ENCODE data around the gene NACC1.
"Not testable (repeated sequence)": the region's sequence is repeated elsewhere in the genome, so short reads cannot be mapped to it uniquely, and the experiment has no call there.

NACC1 gene

GRCh38 chr19:13149173-13149627 lies 31.1 kb downstream of the NACC1 start:
- DNase-seq = not testable (repeated sequence)

DNA sequence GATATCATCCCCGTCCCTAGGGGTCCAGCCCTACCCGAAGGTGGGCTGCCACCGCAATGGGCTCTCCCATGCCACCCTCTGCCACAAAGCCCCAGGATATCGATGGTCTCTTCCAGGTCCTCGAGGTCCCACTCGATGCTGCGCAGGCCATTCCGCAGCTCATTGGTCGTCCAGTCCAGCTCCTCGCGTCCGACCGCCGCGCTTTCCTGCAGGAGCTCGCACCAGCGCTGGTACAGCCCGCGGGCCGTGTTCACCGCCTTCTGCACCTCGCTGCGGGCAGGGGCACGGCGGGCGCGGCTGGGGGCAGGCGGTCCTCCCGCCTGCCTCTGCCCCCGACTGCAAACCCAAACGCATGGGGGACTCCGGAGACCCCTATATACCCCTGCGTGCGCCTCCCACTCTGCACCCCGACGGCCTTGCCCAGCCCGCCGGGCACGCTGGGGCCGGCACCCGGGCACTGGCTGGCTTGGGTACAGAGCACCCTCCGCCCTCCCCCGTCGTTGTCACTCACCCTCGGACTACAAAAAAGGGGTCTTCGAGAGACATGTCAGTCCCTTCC lies 31.6 kb downstream of the NACC1 start:
- DNase-seq = peak in 1 of 2 donors; percentile 23

DNA sequence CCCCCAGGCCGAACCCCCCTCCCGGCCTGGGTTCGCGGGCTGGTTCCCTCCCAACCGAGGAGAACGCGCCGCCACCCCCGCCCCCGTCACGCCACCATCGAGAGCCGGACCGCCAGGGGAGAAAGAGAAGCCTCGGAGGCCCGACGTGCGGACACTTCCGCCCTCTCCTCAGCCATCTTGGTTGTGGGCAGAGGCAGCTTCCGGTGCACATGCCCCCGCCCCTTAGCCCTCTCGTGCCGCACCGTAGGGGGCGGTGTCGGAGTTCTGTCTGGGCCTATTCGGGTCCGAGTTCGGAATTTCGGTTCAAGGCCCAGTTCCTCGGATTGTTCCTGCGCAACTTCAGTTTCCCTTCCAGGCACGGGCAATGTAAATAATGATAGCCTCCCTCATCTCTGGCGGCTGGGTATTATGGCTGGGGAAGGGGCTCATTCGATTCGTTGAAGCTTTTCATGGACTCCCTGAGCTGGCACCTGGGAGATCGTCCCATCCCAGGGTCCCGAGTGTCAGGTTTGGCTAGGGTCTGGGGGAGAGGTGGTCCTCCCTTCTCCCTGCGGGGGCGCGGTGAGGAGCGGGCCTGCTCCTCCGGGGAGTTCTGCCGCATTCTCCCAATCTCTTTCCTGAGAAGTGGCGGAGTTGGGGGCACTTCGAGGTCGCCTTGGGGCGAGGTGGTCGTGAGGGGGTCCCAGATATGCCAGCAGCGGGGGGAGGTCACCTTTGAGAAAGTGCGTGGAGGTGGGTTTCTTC lies 32.3 kb downstream of the NACC1 start, which contains the start of the genes IER2 and STX10:
IER2 (plus strand) TSS at position 225 of the 744 bp plus-strand sequence. CDS start 2,776 bp downstream, outside the sequence.
STX10 (minus strand) TSS at position 189 of the 744 bp plus-strand sequence. CDS start 202 bp downstream, outside the sequence.
- peak; percentile 91 to 92 for DNase-seq

- no peak for DNase-seq
These were observed 33.0 kb downstream of the NACC1 start for GRCh38 chr19:13150931-13151604.

DNA sequence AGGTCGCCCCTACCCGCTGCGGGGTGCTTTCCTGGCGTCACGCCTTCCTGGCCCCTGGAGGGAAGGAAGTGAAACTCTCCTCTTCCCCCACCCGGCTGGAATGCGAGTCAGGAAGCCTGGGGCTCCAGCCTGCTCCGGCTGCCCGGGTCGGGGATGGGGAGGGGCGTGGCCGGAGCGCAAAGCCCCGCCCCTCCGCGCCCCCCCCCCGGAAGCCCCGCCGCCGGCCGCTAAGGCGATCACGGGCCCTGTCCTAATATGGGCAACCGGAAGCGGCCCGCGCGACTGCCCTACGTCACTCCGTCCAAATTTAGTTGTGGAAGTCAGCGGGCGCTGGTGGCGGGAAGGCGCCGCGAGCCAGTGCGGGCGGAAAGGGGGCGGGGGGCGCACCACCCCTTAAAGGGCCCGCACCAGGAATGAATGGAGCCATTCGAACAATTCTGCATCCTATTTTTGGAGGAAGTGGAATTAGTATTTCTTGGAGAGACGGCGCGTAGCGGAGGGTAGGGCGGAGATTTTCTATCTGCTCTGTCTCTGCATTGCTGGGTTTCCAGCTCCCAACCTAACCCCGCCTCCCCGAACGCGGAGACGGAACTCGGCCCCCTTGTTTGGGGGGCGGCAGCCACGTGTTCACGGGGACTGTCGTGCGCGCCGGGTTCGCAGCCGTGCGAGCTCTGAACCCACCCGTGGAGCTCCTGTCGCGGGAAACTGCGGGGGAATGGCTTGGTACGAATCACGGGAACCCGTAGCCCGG lies 33.7 kb downstream of the NACC1 start:
- peak; percentile 91 to 98 for DNase-seq

DNA sequence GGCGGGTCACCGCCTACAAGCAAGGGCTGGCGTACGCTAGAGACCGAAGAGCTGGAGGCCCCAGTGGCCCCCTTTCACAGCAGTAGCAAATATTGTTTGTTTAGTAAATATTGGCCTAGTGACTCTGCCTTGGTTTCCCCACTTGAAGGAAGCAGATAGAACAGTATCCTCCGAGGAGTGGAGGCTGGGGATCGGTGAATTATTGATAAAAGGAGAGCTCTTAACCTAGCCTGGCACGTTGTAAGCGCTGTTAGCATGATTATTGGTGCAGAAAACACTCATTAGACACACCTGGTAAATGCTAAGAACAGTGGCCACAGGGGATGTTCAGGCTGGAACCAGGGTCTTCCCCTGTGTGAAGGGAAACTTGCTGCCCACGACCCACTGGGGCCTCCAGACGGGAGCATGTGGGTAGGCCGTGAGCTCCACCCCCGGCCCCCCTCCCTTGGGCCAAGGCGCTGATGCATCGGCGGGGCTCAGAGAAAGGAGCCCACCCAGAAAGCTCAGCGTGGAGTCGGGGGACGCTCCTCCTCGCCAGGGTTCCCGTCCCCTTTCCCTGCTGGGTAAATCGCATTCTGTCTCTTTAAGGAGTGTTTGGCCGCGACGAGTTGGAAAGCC lies 34.4 kb downstream of the NACC1 start:
- DNase-seq = peak in 1 of 2 donors; percentile 58

DNA sequence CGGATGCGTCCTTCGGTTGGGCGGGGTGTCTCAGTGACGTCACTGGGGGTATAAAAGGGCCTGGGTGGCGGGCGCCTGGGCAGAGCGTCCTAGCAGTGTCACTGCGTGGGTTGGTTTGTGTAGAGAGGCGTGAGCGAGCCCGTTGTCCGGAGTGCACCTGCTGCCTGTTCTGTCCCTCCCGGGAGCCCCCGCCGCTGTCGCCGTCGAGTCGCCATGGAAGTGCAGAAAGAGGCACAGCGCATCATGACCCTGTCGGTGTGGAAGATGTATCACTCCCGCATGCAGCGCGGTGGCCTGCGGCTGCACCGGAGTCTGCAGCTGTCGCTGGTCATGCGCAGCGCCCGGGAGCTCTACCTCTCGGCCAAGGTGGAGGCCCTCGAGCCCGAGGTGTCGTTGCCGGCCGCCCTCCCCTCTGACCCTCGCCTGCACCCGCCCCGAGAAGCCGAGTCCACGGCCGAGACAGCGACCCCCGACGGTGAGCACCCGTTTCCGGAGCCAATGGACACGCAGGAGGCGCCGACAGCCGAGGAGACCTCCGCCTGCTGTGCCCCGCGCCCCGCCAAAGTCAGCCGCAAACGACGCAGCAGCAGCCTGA lies 35.0 kb downstream of the NACC1 start:
- DNase-seq = peak; percentile 95 to 99

DNA sequence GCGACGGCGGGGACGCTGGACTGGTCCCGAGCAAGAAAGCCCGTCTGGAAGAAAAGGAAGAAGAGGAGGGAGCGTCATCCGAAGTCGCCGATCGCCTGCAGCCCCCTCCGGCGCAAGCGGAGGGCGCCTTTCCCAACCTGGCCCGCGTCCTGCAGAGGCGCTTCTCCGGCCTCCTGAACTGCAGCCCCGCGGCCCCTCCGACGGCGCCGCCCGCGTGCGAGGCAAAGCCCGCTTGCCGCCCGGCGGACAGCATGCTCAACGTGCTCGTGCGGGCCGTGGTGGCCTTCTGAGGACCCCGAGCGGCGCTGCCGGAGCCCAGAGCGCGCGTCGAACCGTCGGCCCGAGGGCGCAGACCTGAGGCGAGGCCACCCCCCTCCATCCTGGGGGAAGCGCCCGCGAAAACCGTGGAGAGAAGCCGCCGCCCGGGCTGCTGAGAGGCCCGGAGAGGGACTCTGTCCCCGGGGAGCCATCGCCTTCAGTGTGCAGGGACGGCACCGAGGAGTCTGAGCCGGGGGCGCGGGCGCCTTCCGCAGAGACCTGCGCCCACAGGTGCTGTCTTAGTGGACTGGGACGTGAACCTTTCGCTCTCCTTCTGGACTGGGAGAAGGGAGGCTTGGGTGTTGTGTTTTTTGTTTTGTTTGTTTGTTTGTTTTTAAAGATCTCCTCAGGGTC lies 35.6 kb downstream of the NACC1 start:
- DNase-seq = peak; percentile 15 to 20

GRCh38 chr19:13154241-13154778 lies 36.2 kb downstream of the NACC1 start:
- DNase-seq = peak; percentile 99

- DNase-seq = peak; percentile 82 to 97
These were observed 36.9 kb downstream of the NACC1 start for GRCh38 chr19:13154911-13155471.

DNA sequence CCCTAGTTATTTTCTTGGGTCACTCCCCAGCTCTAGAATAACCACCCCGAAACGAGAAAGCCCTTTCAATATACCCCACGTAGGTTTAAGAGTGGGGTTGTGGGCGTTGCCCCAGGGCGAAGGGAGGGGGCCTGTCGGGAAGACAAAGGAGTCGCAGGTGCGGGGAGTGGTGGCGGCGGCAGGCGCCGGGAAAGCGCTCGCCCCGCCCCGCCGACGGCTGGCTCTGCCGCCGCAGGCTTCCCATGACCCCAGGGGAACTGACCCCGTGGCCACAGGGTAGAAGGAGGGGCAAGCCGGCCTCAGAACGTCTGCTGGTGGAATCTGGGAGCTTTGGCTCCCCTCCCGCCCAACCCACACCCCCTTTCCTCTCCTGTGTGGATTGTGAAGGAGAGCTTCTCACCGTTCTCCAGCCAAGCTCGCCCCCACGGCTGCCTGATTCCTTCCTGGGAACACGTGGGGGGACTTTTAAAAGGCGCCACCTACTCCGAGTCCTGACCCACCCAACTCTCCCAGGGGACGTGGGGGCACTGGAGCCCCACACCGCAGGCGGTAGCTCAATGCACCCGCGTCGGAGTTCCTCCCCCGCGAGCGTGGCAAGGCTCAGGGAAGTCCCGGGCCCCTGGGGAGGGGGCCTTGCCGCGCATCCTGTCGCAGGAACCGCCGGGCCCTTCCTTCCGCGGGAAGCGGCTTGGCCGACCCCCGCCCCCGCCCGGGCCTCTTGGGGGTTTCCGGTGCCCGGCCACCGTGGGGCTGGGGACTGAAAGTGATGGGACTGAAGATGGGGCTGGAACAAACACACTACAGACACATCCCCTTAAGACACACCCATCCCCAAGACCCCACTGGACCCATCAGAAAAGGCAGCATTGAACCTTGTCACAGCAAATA lies 37.7 kb downstream of the NACC1 start:
- peak; percentile 57 to 68 for DNase-seq

GRCh38 chr19:13159713-13160112 lies 41.6 kb downstream of the NACC1 start:
- DNase-seq = no peak

- peak; percentile 55 to 63 for DNase-seq
These were observed 42.5 kb downstream of the NACC1 start for GRCh38 chr19:13160557-13160956.

GRCh38 chr19:13162724-13163608 lies 44.9 kb downstream of the NACC1 start:
- DNase-seq = peak; percentile 92 to 96

- DNase-seq = peak in 1 of 2 donors; percentile 29
These were observed 45.7 kb downstream of the NACC1 start for GRCh38 chr19:13163609-13164342.

DNA sequence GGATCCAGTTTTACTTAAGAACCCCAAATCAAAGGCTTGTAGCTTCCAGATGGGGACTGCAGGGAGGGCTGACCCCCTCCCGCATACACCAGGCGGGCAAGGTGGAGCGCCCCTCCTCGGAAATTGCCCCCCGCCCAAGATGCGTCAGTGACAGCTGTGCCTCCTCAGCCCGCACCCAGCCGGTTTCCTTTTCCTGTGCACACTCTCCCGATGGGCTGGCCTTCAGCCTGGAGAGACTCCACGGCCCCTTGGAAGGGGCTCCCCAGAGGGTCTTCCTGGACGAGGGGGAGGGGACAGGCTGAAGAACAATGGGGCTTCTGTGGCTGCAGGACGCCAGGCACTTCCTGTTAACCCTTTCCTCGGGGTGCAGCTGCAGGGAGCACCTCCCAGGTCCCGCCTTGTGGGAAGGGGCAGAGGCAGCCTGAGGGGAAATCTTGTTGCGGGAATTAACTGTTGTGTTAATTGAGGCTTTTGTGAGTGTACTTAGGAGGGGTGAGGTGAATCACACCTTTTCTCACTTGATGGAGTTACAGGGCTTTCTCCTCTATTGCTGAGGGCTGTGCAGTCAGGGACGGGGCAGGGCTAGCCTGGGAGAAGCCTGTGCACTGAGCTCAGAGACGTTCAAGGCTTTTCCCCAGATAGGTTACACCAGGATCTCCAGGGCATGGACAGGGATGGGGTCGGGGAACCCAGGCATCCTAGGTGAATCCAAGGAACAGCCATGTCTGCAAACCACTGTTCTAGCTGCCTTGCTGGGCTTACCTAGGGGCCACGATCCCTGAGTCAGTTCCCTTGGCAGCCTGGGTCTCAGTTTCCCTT lies 46.5 kb downstream of the NACC1 start:
- no peak for DNase-seq

All from inflammatory macrophage treated with lipopolysaccharide for 1 hour (primary cell).